Lung (tissue), 12 donors: Measurements from ENCODE around the gene KIAA1217. TPM values are rescaled to one million over a fixed set of nuclear protein-coding genes. Genes with fewer than 3 reads are reported as not detected.

Experiments
- ATAC-seq: fragments of 200-7000 bp; cut with Tn5 transposase; one replicate; pipeline ENCODE4 v1.9.1; 2020; ENCODE audit warnings: moderate number of reproducible peaks; ENCODE audit not compliant: insufficient read depth, low FRiP score
- DNase-seq, 3 donors: peaks; one replicate each; pipeline ENCODE4 v3.0.0-alpha.2; 2013 to 2017
- H3K27ac ChIP-seq, 2 donors: one replicate each; pipeline ENCODE4 v1.5.1; 2013; ENCODE audit warnings: mild to moderate bottlenecking in 2 of 2, moderate library complexity in 2 of 2, control low read depth in 1 of 2, inconsistent platforms in 1 of 2, low read depth in 1 of 2, low read length in 1 of 2
- H3K27me3 ChIP-seq, 3 donors: one replicate each; pipeline ENCODE4 v1.5.1; 2013; ENCODE audit warnings: low read length in 2 of 3; ENCODE audit not compliant: control insufficient read depth in 3 of 3, insufficient read depth in 3 of 3
- H3K36me3 ChIP-seq, 4 donors: one replicate each; pipeline ENCODE4 v1.5.1; 2013; ENCODE audit warnings: low read length in 4 of 4, mild to moderate bottlenecking in 1 of 4, moderate library complexity in 1 of 4; ENCODE audit not compliant: control insufficient read depth in 4 of 4, insufficient read depth in 4 of 4
- H3K4me1 ChIP-seq, 5 donors: one replicate each; pipeline ENCODE4 v1.5.1; 2013; ENCODE audit warnings: low read length in 5 of 5, mild to moderate bottlenecking in 2 of 5, moderate library complexity in 1 of 5; ENCODE audit not compliant: control insufficient read depth in 5 of 5, insufficient read depth in 5 of 5
- H3K4me3 ChIP-seq: one replicate; pipeline ENCODE4 v1.5.1; 2013; ENCODE audit warnings: mild to moderate bottlenecking, control low read depth, moderate library complexity
- H3K9ac ChIP-seq, 2 donors: one replicate each; pipeline ENCODE4 v1.5.1; 2013; ENCODE audit warnings: low read length in 2 of 2, control low read depth in 1 of 2; ENCODE audit not compliant: insufficient read depth in 1 of 2
- H3K9me3 ChIP-seq, 4 donors: one replicate each; pipeline ENCODE4 v1.5.1; 2013; ENCODE audit warnings: low read length in 3 of 4, mild to moderate bottlenecking in 1 of 4, moderate library complexity in 1 of 4; ENCODE audit not compliant: control insufficient read depth in 4 of 4, insufficient read depth in 3 of 4
- CTCF ChIP-seq: IDR thresholded peaks from 2 replicates; pipeline ENCODE4 v1.5.1; 2012; ENCODE audit warnings: mild to moderate bottlenecking; ENCODE audit errors: control extremely low read depth, extremely low read depth
- WGBS, 2 donors: extraction: QIAGEN DNeasy Blood & Tissue Kit; methylation state at CpG; one replicate each; pipeline ENCODE4 v1.1.7; 2013; 5-methylcytosine and 5-hydroxymethylcytosine counted together
- polyA plus RNA-seq, 2 donors: library from polyadenylated mRNA; stranded (reverse); fragments of 200-250 nt; gene quantifications; one replicate each; pipeline ENCODE4 v1.2.1, GENCODE V29; 2013
- total RNA-seq, 2 donors: library from RNA; depleted of rRNA in 1 of 2; stranded (reverse); fragments of >200 nt in 1 of 2; gene quantifications; one replicate each; pipeline ENCODE4 v1.2.1, GENCODE V29; 2014 to 2021
- donor health status: control.
- donor health status: control.
- donor health status: Bipolar disorder and iron deficiency.
- donor health status: healthy.
- donor health status: DM: yes; HTN: yes; CAD: no.

Gene KIAA1217
- total and polyA plus RNA-seq, 4 donors, result 5.5 to 58.6 (median 24.1) TPM

GRCh38 chr10:24241536-24242040 is 32.6 kb downstream of the KIAA1217 start:
- no peak for ATAC-seq

GRCh38 chr10:24242562-24242961 is 33.6 kb downstream of the KIAA1217 start:
- Histone ChIP-seq H3K4me3 (no peak overlapping the region), H3K4me1 (peaks cover 3 to 23% (median 4%) of the 10 kb centered on the region in 5 donors), H3K27me3 (no peaks in the 10 kb centered on the region), H3K36me3 (no peaks in the 10 kb centered on the region), H3K9me3 (no peaks in the 10 kb centered on the region), H3K9ac (no peak overlapping the region), H3K27ac (no peak overlapping the region)
- TF ChIP-seq CTCF, result no peak
- DNase-seq, result no peak
- 60 to 69% methylated on average over 4 of the region's 4 CpGs for WGBS, 2 donors
- no peak for ATAC-seq

More at GRCh38 chr10:24241536-24242040, 32.6 kb downstream of the KIAA1217 start:
- Histone ChIP-seq H3K27me3 (no peaks in the 10 kb centered on the region), H3K9me3 (no peaks in the 10 kb centered on the region), H3K9ac (peak overlapping the region in 1 of 2 donors; percentile 2), H3K27ac (peak overlapping the region in 1 of 2 donors; percentile 63), H3K4me3 (no peak overlapping the region), H3K4me1 (peaks cover 3 to 29% (median 4%) of the 10 kb centered on the region in 5 donors), H3K36me3 (no peaks in the 10 kb centered on the region)
- DNase-seq, result peak in 1 of 3 donors; percentile 20
- 53 to 65% methylated on average over 5 of the region's 5 CpGs for WGBS, 2 donors
- no peak for TF ChIP-seq CTCF

GRCh38 chr10:24246365-24246764 is 37.4 kb downstream of the KIAA1217 start:
- Histone ChIP-seq H3K4me3 (no peak overlapping the region), H3K27ac (no peak overlapping the region), H3K4me1 (peaks cover 3 to 14% (median 11%) of the 10 kb centered on the region in 5 donors), H3K9ac (no peak overlapping the region), H3K36me3 (no peaks in the 10 kb centered on the region), H3K9me3 (no peaks in the 10 kb centered on the region), H3K27me3 (no peaks in the 10 kb centered on the region)
- WGBS, 2 donors, result 72 to 80% methylated on average over 5 of the region's 5 CpGs
- TF ChIP-seq CTCF, result no peak
- no peak for DNase-seq
- no peak for ATAC-seq

GRCh38 chr10:24247841-24248240 is 38.9 kb downstream of the KIAA1217 start:
- Histone ChIP-seq H3K4me1 (peaks cover 0 to 19% (median 3%) of the 10 kb centered on the region in 5 donors), H3K27me3 (no peaks in the 10 kb centered on the region), H3K36me3 (no peaks in the 10 kb centered on the region), H3K9me3 (no peaks in the 10 kb centered on the region), H3K27ac (no peak overlapping the region), H3K9ac (no peak overlapping the region), H3K4me3 (no peak overlapping the region)
- 59 to 93% methylated on average over 1 of the region's 1 CpG for WGBS, 2 donors
- TF ChIP-seq CTCF, result no peak
- ATAC-seq, result no peak
- no peak for DNase-seq
